SKM-1 (cell line): ENCODE data around the gene FFAR1.
"Not testable (repeated sequence)": the region's sequence is repeated elsewhere in the genome, so short reads cannot be mapped to it uniquely, and the experiment has no call there.

ENCODE experiments used
- DNase-seq: peaks from one replicate; lab custom pipeline; 2025; ENCODE audit not compliant: unreplicated experiment; lab: John Stamatoyannopoulos, UW

FFAR1 gene

DNA sequence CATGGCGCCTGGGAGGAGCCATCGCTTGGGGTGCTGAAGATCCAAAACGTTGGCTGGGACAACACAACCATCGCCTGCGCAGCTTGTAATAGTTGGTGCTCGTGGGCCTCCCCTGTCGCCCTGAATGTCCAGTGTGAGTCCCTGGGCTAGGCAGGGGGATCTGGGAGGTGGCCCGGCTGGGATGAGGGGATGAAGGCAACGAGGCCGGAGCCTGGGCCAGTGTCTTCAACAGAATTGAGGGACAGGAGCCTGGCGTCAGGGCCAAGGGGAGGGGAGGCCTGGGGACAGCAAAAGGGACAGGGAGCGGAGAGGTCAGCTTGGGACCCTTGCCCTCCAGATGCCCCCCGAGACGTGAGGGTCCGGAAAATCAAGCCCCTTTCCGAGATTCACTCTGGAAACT is 6.7 kb upstream of the FFAR1 start:
- DNase-seq = no peak

DNA sequence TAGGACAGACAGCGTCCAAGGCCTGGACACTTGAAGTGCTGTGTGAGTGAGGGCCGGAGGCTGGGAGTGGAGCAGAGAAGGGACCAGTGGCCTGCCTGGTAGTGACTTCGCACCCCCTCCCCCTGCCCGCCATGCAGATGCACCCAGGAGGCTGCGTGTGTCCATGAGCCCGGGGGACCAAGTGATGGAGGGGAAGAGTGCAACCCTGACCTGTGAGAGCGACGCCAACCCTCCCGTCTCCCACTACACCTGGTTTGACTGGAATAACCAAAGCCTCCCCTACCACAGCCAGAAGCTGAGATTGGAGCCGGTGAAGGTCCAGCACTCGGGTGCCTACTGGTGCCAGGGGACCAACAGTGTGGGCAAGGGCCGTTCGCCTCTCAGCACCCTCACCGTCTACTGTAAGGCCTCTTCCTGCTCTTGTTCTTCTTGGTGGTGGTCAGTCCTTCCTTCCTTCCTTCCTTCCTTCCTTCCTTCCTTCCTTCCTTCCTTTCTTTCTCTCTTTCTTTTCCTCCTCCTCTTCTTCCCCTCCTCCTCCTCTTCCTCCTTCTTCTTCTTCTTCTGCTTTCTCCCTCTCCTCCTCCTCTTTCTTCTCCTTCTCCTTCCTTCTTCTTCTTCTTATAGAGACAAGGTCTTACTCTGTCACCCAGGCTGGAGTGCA is 6.0 kb upstream of the FFAR1 start:
- no peak for DNase-seq

DNA sequence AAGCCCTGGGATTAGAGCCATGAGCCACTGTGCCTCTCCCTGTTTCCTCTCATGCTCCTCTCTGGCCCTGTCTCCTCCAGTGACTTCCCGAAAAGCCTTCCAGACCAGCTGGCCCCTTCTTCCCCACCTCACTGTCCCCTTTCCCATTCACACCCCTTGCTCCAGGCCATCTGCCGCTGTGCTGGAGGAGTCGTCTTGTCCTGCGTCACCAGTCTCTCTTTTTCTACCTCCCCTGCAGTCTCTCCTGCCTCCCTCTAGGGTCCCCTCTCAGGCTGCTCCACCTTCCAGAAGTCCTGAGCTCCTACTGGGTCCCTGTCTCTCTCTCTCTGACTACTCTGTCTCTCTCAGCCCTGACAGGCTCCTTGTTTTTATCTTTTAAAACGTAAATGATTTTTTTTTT is 5.3 kb upstream of the FFAR1 start:
- DNase-seq = no peak

DNA sequence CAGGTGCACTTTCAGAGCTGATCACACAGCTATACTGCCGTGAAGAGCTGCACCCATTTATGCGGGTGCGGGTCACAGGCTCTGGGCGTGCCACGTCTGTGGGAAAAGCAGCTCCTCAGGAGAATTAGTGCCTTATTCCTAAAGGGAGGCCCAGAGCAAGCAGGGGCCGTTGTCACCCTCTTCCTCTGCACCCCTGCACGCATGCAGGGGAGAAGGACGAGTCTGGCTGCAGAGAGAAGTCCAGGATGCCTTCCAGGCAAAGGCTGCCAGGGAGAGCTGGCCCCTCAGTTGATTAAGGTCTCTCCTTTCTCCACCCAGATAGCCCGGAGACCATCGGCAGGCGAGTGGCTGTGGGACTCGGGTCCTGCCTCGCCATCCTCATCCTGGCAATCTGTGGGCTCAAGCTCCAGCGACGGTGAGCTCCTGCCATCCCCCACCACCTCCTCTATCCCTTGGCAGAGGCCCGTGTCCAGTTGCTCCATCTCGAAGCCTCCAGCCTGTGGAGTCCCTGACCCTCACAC is 3.1 kb upstream of the FFAR1 start:
- no peak for DNase-seq

DNA sequence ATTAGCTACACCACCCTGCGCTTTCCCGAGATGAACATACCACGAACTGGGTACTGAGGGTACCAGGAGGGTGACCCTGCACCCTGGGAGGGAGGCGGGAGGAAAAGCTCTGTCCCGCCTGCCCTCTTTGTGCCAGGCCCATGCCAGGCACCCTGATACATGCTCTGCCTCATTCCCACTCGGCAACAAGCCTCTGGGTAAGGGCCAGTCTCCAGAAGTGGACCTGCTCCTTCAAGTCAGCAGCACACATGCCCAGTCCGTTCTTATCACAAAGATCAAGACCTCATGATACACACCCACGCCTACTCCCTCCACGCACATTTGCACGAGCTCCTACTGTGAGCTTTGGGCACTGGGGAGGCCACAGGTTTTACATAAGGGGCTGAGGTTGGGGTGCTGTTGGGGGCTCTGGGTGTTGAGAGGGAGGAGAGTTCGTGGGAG is 2.0 kb upstream of the FFAR1 start:
- no peak for DNase-seq

DNA sequence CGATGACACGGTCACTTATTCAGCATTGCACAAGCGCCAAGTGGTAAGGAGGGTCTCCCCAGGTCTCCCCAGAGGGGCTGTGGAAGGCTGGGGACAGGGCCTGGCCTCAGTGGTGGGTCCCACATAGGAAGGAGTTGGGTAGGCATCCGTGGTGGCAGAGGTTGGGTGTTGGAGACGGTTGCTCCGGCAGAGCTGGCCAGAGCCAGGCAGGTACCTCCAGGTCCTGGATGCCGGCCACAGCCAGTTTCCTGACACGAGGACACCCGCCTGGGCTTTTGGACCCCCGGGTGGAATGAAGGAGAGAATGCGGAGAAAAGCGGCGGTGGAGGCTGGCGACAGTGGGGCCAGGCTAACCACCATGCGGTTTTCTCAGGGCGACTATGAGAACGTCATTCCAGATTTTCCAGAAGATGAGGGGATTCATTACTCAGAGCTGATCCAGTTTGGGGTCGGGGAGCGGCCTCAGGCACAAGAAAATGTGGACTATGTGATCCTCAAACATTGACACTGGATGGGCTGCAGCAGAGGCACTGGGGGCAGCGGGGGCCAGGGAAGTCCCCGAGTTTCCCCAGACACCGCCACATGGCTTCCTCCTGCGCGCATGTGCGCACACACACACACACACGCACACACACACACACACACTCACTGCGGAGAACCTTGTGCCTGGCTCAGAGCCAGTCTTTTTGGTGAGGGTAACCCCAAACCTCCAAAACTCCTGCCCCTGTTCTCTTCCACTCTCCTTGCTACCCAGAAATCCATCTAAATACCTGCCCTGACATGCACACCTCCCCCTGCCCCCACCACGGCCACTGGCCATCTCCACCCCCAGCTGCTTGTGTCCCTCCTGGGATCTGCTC is 1.3 kb upstream of the FFAR1 start:
- DNase-seq = no peak

DNA sequence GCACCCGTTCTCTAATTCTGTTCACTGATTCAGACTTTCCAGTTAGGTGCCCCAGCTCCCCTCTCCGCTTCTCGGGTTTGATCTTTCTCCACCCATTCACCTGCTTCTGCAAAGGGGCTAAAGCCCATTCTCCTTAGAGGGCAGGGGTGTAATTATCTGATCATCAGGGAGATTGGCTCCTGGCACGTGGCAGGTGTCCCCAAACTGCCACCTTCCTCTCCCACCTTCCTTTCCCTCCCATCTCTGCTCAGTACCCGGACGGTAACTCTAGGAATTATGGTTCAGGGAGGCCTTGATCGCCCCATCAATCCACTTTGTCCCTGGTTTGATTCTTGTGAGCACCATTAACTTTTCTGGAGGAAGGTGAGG is 212 bp downstream of the FFAR1 start:
- DNase-seq = no peak

DNA sequence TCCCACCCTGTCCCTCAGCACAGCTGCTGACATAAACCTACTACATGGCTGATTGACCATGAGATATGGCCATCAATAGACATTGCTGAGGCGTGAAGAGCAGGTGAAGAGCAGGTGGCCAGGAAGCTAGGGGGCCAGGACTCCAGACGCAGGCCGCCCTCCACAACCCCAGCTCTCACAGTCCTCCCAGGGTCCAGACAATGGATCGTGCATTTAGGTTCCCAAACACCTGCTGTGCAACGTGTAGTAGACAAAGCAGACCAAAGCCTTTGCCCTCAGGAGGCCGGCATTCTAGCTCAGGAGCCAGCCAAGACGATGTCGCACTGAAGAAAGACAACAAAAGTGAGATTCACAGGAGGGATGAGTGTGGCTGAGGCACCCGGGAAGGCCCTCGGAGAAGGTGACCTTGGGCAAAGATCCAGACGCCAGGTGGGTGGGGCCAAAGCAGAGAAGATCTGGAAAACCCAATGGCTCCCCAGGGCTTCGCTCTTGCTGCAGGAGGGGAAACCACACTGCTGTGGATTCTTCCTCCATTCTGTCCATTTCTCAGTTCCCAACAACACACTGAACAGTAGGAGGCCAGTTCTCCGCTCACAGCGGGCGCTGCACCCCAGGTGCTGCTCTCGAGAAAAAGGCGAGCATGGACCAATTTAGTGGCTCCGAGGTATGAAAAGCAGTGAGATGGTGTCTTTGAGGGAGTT is 1.4 kb downstream of the FFAR1 start:
- DNase-seq = no peak

- DNase-seq = no peak
Measured at GRCh38 chr19:35349614-35350521, 2.2 kb downstream of the FFAR1 start.

DNA sequence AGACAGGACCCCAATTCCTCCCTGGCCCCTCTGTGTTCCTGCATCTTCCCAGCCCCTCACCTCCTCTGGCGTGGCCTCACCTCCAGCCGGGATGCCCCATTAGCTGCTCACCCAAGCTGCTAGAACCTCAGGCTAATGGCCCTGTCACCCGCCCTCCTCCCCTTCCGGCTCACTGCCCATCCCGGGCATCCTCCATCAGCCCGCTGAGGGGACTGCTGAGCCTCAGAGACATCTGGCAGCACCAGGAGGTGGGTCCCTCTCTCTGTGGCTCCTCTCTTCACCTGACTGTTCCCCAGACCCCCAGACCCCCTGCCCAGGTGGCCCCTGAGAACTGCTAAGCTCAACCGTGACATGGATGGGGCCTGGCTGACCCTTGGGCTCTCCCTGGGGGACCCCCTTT is 2.9 kb downstream of the FFAR1 start:
- no peak for DNase-seq

DNA sequence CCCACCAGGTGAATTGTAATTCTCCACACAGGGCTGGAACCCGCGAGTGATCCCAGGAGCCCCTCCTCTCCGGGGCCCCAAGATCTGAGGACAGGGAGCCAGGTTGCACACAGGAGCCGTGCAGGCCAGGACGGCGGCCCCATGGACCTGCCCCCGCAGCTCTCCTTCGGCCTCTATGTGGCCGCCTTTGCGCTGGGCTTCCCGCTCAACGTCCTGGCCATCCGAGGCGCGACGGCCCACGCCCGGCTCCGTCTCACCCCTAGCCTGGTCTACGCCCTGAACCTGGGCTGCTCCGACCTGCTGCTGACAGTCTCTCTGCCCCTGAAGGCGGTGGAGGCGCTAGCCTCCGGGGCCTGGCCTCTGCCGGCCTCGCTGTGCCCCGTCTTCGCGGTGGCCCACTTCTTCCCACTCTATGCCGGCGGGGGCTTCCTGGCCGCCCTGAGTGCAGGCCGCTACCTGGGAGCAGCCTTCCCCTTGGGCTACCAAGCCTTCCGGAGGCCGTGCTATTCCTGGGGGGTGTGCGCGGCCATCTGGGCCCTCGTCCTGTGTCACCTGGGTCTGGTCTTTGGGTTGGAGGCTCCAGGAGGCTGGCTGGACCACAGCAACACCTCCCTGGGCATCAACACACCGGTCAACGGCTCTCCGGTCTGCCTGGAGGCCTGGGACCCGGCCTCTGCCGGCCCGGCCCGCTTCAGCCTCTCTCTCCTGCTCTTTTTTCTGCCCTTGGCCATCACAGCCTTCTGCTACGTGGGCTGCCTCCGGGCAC is 3.9 kb downstream of the FFAR1 start:
- no peak for DNase-seq

- DNase-seq = no peak
Measured at GRCh38 chr19:35352177-35352447, 4.4 kb downstream of the FFAR1 start.

DNA sequence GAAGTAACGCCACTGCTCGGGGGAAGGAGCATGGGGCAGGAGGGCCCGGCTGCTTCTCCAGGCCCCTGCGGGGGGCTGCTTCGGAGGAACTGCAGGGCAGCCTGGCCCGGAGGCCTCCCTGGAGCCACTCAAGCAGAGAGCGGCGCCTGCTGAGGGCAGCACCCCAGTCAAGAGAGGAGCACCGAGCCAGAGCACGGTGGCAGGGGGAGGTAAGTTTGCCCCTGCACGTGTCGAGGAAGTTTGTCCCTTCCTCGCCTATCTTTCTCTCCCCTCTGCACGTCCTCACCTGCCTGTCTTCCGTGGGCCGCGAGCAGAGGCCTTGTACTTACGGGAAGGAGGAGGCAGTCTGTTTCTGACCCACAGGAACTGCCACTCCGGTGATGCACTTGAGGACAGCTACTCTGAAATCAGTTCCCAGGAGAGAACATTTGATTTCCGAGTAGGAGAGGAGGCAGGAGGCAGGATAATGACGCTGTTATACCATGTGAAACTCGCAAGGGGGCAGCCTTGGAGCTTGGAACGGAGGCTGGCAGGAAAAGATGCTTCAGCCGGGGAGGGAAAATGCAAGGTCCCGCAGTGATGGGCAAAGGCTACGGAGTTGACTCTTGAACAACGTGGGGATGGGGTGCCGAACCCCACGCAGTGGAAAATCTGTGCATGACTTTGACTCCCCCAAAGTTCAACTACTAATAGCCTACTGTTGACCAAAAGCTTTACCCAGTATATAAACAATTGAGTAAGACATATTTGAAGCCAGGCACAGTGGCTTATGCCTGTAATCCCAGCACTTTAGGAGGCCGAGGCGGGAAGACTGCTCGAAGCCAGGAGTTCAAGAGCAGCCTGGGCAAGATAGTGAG is 5.0 kb downstream of the FFAR1 start:
- DNase-seq = peak; percentile 69

- no peak for DNase-seq
Measured at GRCh38 chr19:35353635-35354034, 5.9 kb downstream of the FFAR1 start.

DNA sequence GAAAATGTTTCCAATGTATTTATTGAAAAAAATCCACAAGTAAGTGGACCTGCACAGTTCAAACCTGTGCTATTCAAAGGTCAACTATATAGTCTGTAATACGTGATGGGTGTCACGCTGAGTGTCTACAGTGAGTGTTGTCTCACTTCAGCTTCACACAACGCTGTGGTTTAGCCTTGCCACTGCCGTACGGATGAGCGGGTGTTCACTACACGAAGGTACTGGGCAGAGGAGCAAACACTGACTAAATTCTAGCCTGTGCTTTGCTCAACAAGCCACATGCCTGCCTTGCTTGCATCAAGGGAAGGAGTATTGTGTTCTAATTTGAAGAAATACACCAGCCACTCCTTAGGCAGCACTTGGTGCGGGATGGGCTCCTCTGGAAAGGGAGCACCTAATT is 7.2 kb downstream of the FFAR1 start:
- DNase-seq = no peak

DNA sequence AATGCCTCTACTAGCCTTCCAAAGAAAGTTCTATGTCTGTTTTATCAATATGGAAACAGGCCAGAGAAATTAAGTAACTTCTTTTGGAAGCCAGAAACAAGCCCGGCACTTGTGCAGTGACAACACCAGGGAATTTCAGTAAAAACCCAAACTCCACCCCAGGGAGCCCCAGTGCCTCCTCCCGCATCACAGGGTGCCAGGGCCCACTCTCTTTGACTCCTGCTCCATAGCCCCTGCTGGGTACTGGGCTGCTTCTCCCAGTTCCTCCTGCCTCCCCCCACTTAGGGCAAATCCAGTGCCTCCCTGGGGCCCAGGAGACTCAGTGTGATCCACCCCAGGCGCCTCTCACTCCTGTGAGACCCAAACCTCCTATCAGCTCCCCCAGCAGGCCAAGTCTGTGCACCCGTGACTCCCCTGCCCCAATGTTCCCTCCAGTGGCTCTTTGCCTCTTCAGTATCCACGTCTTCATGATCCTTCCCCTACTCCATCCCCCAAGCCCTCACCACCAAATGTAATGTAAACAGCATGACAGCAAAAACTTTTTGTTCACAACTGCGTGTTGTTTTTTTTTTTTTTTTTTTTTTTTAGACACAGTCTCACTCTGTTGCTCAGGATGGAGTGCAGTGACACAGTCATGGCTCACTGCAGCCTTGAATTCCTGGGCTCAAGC is 8.2 kb downstream of the FFAR1 start:
- no peak for DNase-seq

DNA sequence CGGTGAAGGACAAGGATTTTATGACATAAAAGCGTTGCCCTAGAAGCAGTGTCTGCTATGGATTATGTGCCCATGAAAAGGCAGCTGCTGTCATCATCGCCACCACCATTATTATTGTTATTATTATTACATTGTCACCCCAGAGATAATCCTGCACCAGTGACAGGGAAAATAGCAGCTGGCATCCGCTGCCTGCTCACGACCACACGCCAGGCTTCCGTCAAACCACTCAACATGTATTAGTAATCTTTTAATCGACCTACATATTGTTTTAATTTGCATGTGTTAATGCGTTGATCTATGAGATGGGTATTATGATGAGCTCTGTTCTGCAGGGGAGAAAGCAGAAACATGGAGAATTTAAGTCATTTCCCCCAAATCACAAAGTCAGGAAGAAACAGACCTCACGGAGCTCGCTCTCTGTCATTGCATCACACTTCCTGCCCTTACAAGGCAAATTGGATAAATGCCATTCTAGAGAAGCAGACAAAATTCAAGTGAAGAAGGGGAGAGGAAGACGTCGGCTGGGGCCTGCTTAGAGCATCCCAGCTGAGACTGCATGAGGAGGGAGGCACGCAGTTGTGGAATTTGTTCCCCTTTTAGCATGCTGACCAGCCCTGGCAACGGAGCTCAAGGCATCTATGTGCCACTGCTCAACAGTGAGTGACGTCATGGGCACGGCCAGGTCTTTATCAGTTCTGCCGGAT is 10.3 kb downstream of the FFAR1 start, which contains the start of gene FFAR3:
FFAR3 (plus strand) TSS at position 594 of the 707 bp plus-strand sequence. CDS start 431 bp downstream, outside the sequence.
- DNase-seq = peak; percentile 54

DNA sequence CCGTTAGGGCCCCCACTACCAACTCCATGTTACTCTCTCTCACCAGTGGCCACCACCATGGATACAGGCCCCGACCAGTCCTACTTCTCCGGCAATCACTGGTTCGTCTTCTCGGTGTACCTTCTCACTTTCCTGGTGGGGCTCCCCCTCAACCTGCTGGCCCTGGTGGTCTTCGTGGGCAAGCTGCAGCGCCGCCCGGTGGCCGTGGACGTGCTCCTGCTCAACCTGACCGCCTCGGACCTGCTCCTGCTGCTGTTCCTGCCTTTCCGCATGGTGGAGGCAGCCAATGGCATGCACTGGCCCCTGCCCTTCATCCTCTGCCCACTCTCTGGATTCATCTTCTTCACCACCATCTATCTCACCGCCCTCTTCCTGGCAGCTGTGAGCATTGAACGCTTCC is 11.1 kb downstream of the FFAR1 start:
- not testable (repeated sequence) for DNase-seq
